VCaP (cell line): Measurements from ENCODE around the gene PTGES.
"Not testable (repeated sequence)": the region's sequence is repeated elsewhere in the genome, so short reads cannot be mapped to it uniquely, and the experiment has no call there.

Source experiments
- H3K27ac ChIP-seq: fragments of 450-650 bp; 2 replicates; pipeline ENCODE4 v1.5.1; 2017
- TF ChIP-seq, protein P1 (sequence below): fragments of 450-650 bp; conservative IDR thresholded peaks from 2 replicates; pipeline ENCODE4 v1.5.1; 2017; ENCODE audit warnings: mild to moderate bottlenecking, moderate library complexity

PTGES gene

DNA sequence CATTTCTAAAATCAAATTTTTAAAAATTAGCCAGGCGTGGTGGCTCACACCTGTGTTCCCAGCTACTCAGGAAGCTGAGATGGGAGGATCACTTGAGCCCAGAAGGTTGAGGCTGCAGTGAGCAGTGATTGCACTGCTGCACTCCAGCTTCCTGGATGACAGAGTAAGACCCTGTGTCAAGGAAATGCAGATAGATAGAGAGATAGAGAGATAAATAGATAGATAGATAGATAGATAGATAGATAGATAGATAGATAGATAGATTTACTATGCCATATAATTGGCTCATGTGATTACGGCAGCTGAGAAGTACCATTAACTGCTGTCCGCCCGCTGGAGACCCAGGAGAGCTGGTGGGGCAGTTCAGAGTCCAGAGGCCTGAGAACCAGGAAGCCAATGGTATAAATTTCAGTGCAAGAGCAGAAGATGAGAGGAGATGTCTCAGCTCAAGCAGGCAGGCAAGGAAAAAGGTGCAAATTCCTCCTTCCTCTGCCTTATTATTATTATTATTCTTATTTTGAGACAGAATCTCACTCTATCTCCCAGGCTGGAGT, 13.0 kb upstream of the PTGES start:
- TF ChIP-seq, protein P1, sequence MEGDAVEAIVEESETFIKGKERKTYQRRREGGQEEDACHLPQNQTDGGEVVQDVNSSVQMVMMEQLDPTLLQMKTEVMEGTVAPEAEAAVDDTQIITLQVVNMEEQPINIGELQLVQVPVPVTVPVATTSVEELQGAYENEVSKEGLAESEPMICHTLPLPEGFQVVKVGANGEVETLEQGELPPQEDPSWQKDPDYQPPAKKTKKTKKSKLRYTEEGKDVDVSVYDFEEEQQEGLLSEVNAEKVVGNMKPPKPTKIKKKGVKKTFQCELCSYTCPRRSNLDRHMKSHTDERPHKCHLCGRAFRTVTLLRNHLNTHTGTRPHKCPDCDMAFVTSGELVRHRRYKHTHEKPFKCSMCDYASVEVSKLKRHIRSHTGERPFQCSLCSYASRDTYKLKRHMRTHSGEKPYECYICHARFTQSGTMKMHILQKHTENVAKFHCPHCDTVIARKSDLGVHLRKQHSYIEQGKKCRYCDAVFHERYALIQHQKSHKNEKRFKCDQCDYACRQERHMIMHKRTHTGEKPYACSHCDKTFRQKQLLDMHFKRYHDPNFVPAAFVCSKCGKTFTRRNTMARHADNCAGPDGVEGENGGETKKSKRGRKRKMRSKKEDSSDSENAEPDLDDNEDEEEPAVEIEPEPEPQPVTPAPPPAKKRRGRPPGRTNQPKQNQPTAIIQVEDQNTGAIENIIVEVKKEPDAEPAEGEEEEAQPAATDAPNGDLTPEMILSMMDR, result no peak

DNA sequence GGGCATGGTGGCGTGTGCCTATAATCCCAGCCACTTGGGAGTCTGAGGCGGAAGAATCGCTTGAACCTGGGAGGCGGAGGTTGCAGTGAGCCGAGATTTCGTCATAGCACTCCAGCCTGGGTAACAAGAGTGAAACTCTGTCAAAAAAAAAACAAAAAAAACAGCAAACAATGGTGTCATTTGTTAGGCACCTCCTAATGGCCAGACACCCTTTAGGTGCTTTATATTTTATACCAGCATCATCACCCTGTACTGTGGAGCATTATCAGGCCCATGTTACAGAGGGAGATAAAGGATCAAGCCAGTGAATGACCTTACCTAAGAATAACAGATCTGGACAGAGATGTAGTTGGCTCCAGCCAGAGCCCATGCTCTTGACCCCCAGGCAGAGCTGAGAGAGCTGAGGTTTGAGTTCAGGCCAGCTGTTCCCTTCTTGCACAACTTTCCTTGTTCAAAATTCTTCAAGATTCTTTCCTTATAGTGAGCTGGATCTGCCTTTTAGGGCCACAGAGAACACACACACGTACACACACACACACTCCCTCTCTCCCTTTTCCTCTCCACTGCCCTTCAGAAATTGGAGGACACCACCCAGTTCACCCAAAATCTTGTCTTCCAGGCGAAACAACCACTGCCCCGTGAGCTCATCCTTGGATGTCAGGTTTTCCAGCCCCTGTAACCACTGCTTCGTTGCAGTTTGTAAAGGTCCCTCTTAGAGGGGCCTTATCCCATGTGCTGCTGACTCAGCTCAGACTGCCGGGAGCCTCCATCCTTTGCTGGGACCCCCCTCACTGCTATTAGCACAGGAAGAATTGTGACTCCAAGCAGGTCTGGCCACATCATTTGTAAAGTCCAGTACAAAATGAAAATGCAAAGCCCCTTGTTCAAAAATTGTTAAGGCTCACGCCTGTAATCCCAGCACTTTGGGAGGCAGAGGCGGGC, 10.4 kb upstream of the PTGES start:
- TF ChIP-seq, protein P1, result no peak
- H3K27ac ChIP-seq, result no peak overlapping the region

More for the DNA sequence above, 13.0 kb upstream of the PTGES start:
- no peak overlapping the region for H3K27ac ChIP-seq

DNA sequence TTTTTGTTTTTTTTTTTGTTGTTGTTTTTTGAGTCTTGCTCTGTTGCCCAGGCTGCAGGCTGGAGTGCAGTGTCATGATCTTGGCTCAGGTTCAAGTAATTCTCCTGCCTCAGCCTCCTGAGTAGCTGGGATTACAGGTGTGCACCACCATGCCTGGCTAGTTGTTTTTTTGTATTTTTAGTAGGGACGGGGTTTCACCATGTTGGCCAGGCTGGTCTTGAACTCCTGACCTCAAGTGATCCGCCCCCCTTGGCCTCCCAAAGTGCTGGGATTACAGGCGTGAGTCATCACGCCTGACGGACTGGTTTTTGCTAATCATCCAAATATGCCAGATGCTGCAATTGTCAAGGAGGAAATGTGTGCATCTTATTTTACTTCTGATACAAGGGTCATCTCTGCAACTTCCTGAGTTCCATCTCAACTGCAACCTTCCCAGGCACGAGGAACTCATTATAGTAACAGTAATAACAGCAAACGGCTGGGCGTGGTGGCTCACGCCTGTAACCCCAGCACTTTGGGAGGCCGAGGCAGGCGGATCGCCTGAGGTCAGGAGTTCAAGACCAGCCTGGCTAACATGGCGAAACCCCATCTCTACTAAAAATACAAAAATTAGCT, 9.6 kb upstream of the PTGES start:
- H3K27ac ChIP-seq, result not testable (repeated sequence)

DNA sequence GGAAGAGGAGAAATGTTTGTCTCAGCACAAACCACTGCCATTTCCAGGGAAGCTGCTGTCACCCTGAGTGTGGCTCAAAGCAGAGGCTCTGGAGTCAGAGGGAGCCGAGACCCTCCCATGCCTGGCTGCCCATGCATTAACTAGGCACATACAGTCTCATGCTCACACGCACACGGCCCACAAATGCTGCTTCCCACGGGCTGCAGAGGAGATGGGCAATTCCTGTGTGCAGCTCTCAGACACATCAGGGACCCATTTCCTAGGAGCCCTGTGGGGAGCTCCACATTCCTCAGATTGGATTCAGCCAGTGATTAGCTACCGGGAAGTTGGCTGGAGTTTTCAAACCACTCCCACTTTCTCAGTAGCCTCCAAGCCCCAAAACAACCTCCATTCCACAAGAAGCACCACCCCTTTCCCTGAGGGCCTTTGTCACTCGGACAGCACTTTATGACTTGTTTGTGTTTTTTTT, 9.1 kb upstream of the PTGES start:
- H3K27ac ChIP-seq, result peak overlapping the region; percentile 42; the same call in 1 of the 2 replicates
- TF ChIP-seq, protein P1, result no peak

DNA sequence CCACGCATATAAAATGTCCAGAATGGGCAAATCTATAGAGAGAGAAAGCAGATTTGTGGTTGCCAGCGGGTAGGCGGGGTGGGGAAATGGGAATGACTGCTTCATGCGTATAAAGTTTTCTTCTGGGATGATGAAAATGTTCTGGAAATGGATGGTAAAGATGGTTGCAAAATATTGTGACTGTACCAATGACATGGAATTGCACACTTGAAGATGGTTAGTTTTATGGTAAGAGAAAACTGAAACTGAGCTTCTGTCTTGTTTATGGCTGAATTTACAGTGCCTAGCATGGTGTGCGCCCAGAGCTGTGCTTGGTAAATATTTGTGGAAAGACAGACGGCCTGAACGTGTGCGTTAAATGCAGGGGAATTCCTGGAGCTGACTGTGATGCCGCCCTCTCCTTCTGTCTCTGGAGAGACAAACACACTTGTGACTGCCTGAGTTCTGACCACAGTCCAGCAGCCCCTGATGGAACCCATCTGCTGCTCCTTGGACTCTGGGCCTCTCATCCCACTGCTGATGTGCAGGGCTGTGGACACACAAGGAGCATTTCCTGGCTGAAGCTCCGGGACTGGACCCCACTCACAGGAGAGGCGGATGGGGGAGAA, 8.6 kb upstream of the PTGES start:
- peak overlapping the region; percentile 42; the same call in 1 of the 2 replicates for H3K27ac ChIP-seq
- TF ChIP-seq, protein P1, result no peak

DNA sequence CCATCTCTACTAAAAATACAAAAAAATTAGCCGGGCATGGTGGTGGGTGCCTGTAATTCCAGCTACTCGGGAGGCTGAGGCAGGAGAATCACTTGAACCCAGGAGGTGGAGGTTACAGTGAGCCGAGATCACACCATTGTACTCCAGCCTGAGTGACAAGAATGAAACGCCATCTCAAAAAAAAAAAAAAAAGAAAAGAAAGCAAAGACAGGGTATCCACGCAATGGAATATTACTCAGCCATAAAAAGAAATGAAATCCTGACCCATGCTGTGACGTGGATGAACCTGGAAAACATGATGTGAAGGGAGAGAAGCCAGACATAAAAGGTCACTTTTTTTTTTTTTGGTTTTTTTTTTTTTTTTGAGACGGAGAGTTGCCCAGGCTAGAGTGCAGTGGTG, 7.9 kb upstream of the PTGES start:
- H3K27ac ChIP-seq, result peak overlapping the region; percentile 42; the same call in 1 of the 2 replicates

DNA sequence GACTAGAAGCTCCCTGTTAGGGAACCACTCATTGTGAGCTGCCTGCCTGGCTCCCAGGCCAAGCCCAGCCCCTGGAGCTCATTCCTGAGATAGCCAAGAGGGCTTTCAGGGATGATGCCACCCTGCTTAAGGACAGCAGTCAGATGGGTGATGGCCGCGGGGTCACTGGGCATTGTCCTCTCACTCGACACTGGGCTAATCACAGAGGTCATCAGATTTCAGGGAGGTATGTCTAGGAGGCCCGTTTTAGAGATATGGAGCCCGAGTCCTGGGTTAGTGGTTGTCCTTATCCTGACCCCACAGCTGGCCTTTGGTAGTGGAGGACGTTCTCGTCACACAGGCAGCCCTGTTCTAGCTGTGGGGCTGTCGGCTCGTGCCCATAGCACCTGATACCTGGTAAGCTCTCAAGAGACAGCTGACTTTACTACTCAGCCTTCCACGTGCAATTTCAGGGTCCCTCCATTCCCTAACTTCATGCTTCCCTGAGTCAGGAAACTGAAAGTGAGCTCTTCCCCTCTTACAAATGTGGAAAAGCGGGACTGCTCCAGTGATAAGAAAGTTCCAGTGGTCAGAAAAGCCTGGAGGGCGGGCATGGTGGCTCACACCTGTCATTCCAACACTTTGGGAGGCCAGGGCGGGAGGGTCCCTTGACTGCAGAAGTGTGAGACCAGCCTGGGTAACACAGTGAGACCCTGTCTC, 7.1 kb upstream of the PTGES start:
- TF ChIP-seq, protein P1, result no peak
- H3K27ac ChIP-seq, result no peak overlapping the region

DNA sequence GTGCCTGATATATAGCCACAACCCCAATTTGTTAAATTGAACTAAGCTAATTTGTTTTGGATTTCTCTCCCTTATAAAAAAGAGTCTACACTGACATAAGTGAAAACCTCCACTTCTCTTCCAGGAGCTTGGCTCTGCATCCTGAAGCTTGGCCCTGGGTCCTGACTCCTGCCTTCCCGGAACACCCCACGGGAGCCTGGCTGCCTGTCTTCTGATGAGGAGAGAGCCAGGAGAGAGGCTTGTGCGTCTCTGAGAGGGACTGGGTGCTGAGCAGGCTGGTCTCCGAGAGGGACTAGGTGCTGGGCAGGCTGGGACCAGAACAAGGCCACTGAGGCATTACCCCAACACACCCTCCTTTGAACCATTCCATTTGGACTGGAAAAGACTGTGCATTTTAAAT, 6.5 kb upstream of the PTGES start:
- no peak overlapping the region for H3K27ac ChIP-seq
- TF ChIP-seq, protein P1, result no peak
